RWPE2 (cell line): ENCODE measurements around the gene SYTL2.
A peak's percentile ranks its signal among the peaks of the same experiment; 100 is the strongest.
"Not testable (repeated sequence)": the region's sequence is repeated elsewhere in the genome, so short reads cannot be mapped to it uniquely, and the experiment has no call there.

Source experiments
- ATAC-seq: fragments of 200-7000 bp; cut with Tn5 transposase; 3 replicates; pipeline ENCODE4 v1.9.1; 2021; ENCODE audit warnings: low read depth
- DNase-seq: peaks from one replicate; pipeline ENCODE4 v3.0.0-alpha.2; 2020; ENCODE audit warnings: low spot score
- H3K27ac ChIP-seq: fragments of 450-650 bp; 2 replicates; pipeline ENCODE4 v1.5.1; 2017; ENCODE audit warnings: mild to moderate bottlenecking; ENCODE audit not compliant: poor library complexity, severe bottlenecking
- H3K27me3 ChIP-seq: fragments of 250-450 bp; sonication (Bioruptor Pico); 2 replicates; pipeline ENCODE4 v1.5.1; 2021; ENCODE audit warnings: mild to moderate bottlenecking, moderate library complexity; ENCODE audit not compliant: insufficient read depth, poor library complexity, severe bottlenecking
- H3K36me3 ChIP-seq: fragments of 250-450 bp; sonication (Bioruptor Pico); 2 replicates; pipeline ENCODE4 v1.5.1; 2020; ENCODE audit warnings: low read depth, mild to moderate bottlenecking, moderate library complexity
- H3K4me1 ChIP-seq: fragments of 250-450 bp; sonication (Bioruptor Pico); 2 replicates; pipeline ENCODE4 v1.5.1; 2021; ENCODE audit warnings: mild to moderate bottlenecking, moderate library complexity; ENCODE audit not compliant: insufficient read depth, poor library complexity, severe bottlenecking
- H3K4me3 ChIP-seq: fragments of 250-450 bp; sonication (Bioruptor Pico); 2 replicates; pipeline ENCODE4 v1.5.1; 2021; ENCODE audit warnings: mild to moderate bottlenecking, moderate library complexity; ENCODE audit not compliant: severe bottlenecking
- H3K9me3 ChIP-seq: fragments of 250-450 bp; sonication (Bioruptor Pico); 2 replicates; pipeline ENCODE4 v1.5.1; 2021; ENCODE audit warnings: mild to moderate bottlenecking, moderate library complexity; ENCODE audit not compliant: severe bottlenecking
- TF ChIP-seq, protein P1 (sequence below): fragments of 450-650 bp; IDR thresholded peaks from one replicate; pipeline ENCODE4 v1.5.1; 2017; ENCODE audit warnings: mild to moderate bottlenecking, moderate library complexity; ENCODE audit not compliant: poor library complexity, severe bottlenecking

SYTL2 gene

DNA sequence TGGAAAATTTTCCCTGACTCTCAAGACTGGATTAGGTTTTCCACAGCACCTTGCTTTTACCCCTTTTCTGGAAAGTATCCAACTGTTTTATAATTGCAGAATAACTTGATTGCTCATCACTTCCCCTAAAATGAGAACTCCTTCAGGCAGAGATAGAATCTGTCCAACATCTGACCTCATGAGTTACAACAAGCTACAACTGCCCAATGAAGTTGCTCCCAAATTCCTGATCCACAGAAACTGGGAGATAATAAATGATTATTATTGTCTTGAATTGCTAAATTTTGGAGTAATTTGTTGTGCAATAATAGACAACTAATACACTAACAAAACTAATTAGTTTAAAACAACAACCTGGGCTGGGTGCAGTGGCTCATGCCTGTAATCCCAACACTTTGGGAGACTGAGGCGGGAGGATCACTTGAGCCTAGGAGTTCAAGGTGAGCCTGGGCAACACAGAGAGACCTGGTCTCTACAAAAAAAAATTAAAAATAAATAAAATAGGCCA, 34.2 kb upstream of the SYTL2 start:
- no peaks in the 10 kb centered on the region for H3K36me3 ChIP-seq
- TF ChIP-seq, protein P1, sequence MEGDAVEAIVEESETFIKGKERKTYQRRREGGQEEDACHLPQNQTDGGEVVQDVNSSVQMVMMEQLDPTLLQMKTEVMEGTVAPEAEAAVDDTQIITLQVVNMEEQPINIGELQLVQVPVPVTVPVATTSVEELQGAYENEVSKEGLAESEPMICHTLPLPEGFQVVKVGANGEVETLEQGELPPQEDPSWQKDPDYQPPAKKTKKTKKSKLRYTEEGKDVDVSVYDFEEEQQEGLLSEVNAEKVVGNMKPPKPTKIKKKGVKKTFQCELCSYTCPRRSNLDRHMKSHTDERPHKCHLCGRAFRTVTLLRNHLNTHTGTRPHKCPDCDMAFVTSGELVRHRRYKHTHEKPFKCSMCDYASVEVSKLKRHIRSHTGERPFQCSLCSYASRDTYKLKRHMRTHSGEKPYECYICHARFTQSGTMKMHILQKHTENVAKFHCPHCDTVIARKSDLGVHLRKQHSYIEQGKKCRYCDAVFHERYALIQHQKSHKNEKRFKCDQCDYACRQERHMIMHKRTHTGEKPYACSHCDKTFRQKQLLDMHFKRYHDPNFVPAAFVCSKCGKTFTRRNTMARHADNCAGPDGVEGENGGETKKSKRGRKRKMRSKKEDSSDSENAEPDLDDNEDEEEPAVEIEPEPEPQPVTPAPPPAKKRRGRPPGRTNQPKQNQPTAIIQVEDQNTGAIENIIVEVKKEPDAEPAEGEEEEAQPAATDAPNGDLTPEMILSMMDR = no peak
- peaks cover 13% of the 10 kb centered on the region for H3K4me1 ChIP-seq
- H3K4me3 ChIP-seq = no peak overlapping the region
- DNase-seq = no peak
- H3K27me3 ChIP-seq = no peaks in the 10 kb centered on the region
- H3K27ac ChIP-seq = peak overlapping the region; percentile 65
- peak; percentile 44 for ATAC-seq
- no peaks in the 10 kb centered on the region for H3K9me3 ChIP-seq

GRCh38 chr11:85844439-85845123, 33.6 kb upstream of the SYTL2 start:
- DNase-seq (peak; percentile 68), ATAC-seq (peak; percentile 97)
- H3K4me1 ChIP-seq = peaks cover 13% of the 10 kb centered on the region
- TF ChIP-seq, protein P1 = no peak
- no peak overlapping the region for H3K4me3 ChIP-seq
- no peaks in the 10 kb centered on the region for H3K36me3 ChIP-seq
- no peaks in the 10 kb centered on the region for H3K27me3 ChIP-seq
- H3K27ac ChIP-seq = peak overlapping the region; percentile 65
- no peaks in the 10 kb centered on the region for H3K9me3 ChIP-seq

DNA sequence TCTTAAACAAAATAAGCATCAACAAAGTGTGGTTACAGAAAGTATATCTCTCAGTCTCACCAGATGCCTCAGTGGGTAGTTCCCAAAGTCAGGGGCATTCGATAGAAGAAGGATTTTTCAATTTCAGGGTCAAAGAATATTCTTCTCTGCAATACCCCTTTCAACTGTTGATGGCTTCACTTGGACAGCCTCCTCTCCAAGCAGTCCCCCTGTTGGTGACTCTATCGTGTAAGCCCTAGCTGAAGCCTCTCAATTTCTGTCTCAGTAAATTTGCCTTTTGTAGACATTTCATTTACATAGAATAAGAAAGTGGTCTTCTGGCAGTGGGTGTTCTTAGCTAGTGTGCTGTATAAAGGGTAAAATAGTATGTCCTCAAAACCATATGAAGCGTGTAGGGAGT, 33.0 kb upstream of the SYTL2 start:
- peak overlapping the region; percentile 65 for H3K27ac ChIP-seq
- H3K9me3 ChIP-seq = no peaks in the 10 kb centered on the region
- no peak overlapping the region for H3K4me3 ChIP-seq
- peaks cover 13% of the 10 kb centered on the region for H3K4me1 ChIP-seq
- DNase-seq = no peak
- TF ChIP-seq, protein P1 = no peak
- H3K36me3 ChIP-seq = no peaks in the 10 kb centered on the region
- no peak for ATAC-seq
- no peaks in the 10 kb centered on the region for H3K27me3 ChIP-seq

GRCh38 chr11:85840932-85841331, 30.0 kb upstream of the SYTL2 start:
- H3K27ac ChIP-seq, H3K9me3 ChIP-seq, DNase-seq, H3K4me3 ChIP-seq, H3K27me3 ChIP-seq, H3K36me3 ChIP-seq, ATAC-seq: not testable (repeated sequence)
- peaks cover 13% of the 10 kb centered on the region for H3K4me1 ChIP-seq

DNA sequence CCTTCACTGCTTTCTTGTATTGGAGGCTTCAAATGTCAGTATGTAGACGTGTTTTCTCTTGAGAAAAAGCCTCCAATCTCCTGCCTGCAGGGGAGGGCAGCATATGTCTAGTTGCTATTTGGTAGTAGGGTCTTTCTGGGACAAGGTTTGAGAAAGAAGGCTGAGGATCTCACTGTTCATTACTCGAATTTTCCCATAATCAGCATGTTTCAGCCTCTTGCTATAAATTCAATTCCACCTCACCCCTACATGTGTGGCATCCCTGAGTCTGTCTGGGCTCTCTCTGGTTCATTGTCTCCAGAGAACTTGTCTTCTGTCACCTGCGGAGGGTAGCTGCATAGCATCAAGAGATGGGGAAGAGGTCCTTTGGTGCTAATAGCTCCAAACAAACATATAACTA, 24.8 kb upstream of the SYTL2 start:
- DNase-seq = no peak
- Histone ChIP-seq H3K27ac (no peak overlapping the region), H3K4me1 (no peaks in the 10 kb centered on the region), H3K4me3 (no peak overlapping the region), H3K36me3 (no peaks in the 10 kb centered on the region), H3K9me3 (peaks cover 3% of the 10 kb centered on the region), H3K27me3 (no peaks in the 10 kb centered on the region)
- TF ChIP-seq, protein P1 = no peak
- ATAC-seq = no peak
